Suppressor macrophage (primary cell): ENCODE measurements around the gene SSPN.

ENCODE experiments used
- DNase-seq, 4 experiments: peaks; one replicate each; pipeline ENCODE4 v3.0.0-alpha.2; 2020 to 2022

SSPN gene

DNA sequence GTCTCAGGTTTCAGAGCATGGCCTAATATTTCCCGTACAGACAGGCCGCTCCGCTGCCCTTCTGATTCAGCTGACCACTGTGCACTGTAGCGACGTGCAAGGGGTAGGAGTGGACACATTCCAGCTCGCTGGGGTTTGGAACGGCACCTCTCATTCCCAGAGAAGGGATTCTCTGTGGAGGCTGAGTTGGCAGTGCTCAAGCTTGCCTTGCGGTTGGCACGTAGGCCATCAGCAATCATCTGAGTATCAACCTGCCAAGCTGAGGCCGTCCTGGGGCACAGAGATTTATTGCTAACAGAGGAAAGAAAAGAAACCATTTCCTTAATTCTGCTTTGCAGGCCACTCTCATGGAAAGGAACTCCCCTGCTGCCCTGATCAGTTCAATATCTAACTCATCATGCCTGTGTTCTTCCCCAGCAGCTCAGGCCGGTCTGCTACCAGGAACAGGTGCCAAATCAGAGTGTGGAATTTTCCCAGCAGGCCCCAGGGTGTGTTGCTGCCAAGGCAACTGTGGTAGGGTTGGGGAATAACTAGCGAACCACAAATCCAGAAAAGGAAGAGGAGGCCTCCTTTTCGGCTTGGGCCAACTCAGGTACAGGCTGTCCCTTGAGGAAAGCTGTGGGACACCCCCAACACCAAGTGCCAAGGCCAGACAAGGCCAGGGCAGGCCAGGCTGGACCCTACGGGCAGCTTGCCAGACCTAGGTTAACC is 92.5 kb downstream of the SSPN start:
- DNase-seq: no peak

DNA sequence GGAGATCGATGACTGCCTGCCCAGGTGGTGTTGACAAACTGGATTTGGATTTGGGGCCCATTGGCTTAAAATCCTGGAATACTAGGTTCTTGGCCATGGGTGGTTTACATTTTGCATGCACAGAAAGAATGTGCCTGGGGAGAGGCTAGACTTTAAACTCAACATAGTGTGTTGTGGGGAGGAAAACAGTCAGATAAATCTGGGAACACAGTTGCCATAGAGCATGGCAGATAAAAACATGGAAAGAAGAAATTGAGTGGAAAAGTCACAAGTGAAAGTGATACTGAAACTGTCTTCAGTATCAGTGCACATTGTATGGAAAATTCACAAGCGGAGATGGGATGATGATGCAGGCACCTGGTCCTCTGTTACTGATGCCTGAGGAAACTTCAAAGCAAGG is 95.2 kb downstream of the SSPN start:
- no peak for DNase-seq

DNA sequence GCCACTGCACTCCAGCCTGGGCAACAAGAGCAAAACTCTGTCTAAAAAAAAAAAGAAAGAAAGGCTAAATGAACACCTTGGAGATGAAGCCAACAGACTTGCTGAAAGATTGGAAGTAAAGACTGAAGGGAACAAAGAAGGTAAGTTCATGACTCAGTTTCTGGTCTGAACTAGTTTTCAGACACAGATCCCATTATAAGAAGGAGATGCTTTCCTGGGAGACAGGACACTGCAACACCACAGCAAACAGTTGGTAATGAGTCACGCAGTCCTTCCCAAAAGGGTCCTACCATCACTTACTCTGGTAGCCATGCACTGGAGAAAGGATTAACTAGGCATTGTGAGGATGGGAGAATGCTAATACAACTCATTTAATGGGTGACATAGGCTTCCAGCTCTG is 97.2 kb downstream of the SSPN start:
- DNase-seq: no peak

DNA sequence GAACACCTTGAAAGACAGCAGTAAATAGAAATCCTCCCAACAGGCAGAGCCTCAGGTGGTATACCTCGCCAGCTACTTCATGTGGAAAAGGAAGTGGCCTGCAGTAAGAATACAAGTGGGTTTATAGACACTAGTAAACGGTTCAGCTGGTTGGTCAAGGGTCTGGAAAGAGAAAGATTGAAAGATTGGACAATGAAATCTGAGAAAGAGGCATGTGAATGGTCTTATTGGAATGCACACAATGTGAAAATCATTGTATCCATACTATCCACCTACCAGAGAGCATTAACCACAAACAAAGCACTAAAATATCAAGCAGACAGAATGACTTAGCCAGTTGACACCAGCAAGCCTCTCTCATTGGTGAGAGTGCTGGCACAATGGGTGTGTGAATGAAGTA is 98.2 kb downstream of the SSPN start:
- DNase-seq: no peak

DNA sequence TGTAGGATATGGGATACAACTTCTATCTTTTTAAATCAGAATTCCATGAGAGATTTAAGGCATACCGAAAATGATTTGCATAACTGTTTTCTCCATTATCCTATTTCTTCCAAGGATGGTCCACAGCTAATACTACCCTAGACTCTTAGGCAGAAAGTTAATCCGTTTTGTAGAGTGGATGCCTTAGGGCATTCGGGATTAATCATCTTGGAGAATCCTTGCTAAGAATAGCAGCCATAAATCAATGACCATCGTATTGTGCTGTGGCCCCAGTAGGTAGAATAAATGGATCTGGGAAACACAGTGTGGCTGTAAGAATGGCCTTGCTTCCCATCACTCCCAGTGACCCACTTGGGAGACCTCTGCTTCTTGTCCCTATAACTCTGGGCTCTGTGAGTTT is 99.6 kb downstream of the SSPN start:
- no peak for DNase-seq

DNA sequence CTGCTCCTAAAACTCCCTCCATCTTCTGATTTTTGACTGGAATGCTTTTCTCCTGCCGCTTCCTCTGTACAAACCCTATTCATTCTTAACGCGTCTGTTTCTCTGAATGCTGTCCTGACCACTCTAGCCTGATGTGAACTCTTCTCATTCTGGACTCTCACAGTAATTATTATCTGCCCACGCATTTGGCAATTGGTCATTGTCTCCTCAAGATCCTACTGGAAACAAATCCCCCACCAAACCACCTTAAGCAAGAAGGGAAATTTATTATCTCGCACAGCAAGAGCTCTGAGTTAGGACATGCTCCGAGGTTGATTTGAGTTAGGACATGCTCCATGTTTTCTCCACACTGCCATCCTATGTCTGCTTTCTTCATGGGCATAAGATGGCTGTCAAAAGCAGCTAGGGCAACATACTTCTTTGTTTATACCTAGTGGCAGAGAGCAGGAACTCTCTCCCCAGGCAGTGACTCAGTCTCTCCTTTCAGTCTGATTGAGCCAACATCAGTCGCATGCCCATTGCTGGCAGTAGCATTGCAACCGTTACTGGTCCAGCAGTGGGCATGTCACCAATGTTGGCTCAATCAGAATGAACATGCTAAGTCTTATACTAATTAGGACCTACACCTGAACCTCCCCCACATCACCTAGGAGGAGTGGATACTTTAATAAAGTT is 102.2 kb downstream of the SSPN start:
- DNase-seq: no peak

DNA sequence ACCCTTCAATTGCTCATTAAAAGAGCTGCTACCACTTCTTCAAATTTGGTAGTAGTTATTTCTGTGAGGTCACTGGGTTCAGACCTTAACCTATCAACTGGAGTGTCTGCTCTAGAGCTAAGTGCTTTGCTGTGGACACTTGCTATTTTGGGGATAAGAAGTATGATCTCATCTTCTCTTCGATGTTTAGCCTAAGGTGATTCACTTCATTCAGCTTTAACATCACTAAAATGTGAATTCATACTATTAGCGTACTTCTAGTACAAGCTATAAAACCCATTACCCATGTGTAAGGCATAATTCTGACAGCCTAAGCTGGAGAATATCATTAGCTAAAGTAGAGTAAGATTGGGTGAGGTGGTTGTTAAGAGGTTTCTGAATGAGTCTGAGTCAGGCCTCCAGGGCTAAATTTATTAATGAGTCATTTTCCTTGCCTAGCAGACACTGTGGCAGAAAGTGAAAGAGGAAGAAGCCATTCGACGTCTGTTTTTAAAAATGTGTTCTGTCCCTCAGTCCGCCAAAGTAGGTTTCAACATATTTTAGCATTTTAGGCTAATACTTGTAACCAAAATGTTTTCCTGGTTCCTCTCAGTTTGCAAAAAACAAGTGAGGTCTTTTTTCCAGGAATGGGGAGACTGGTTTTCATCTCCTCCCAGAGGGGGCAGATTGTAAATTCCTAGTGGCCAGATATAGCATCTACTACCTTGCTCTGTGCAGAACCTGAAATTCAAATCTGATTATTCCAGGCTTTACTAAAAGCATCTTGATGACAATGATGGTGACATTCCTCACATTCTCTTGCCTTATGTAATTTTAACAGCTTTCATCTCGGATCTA is 103.6 kb downstream of the SSPN start:
- peak; percentile 71 to 93 (median 84) for DNase-seq

DNA sequence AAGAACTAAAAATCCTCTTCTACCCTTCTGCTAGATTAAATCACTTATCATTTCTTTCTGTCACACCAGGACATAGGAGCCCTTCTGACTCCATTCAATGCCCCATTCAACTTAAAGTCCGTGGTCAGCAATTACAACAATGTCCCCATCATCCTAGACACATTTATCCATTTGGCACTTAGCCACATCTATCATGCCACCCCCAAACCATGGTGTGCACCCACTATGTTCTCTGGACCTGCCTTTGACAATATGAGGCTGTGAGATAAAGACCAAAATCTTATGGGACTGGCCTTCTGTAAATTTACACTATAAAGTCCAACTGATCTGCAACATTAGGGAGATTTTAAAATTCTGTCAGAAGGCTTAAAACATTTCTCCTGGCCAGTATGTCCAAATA is 104.4 kb downstream of the SSPN start:
- no peak for DNase-seq
